ENCODE results near the gene GMCL2.

The GMCL2 gene

GRCh38 chr5:178228609-178229008 is 41.4 kb upstream of the GMCL2 start:
- TF ChIP-seq, protein P1, sequence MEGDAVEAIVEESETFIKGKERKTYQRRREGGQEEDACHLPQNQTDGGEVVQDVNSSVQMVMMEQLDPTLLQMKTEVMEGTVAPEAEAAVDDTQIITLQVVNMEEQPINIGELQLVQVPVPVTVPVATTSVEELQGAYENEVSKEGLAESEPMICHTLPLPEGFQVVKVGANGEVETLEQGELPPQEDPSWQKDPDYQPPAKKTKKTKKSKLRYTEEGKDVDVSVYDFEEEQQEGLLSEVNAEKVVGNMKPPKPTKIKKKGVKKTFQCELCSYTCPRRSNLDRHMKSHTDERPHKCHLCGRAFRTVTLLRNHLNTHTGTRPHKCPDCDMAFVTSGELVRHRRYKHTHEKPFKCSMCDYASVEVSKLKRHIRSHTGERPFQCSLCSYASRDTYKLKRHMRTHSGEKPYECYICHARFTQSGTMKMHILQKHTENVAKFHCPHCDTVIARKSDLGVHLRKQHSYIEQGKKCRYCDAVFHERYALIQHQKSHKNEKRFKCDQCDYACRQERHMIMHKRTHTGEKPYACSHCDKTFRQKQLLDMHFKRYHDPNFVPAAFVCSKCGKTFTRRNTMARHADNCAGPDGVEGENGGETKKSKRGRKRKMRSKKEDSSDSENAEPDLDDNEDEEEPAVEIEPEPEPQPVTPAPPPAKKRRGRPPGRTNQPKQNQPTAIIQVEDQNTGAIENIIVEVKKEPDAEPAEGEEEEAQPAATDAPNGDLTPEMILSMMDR (conservative IDR thresholded peaks at IDR 0.05; ENCODE audit: control insufficient read depth, insufficient read depth, low read depth, low read length), result no peak
- H3K4me3 ChIP-seq (ENCODE audit: control insufficient read depth, low read depth, low read length), result no peak overlapping the region
- DNase-seq (ENCODE audit: low read depth), result no peak

DNA sequence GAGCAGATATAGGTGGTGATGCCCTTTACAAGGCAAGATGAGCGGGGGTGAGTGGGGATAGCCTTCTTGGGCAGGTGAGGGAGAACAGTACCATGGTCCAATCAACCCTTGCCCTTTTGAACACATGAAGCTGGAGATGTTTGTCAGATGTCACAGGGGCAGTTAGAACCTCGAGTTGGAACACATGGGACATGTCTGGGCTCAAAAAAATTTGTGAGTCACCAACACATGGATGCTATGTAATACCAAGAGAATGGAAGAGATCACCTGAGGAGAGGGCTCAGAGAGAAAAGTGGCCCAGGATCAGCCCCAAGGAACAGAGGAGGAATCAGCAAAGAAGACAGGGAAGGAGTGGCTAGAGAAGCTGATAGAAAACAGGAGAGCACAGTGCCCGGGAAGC is 40.8 kb upstream of the GMCL2 start:
- no peak overlapping the region for H3K4me3 ChIP-seq (ENCODE audit: control insufficient read depth, low read depth, low read length)
- peak; percentile 47 for DNase-seq (ENCODE audit: low read depth)
- TF ChIP-seq, protein P1 (conservative IDR thresholded peaks at IDR 0.05; ENCODE audit: control insufficient read depth, insufficient read depth, low read depth, low read length), result no peak

DNA sequence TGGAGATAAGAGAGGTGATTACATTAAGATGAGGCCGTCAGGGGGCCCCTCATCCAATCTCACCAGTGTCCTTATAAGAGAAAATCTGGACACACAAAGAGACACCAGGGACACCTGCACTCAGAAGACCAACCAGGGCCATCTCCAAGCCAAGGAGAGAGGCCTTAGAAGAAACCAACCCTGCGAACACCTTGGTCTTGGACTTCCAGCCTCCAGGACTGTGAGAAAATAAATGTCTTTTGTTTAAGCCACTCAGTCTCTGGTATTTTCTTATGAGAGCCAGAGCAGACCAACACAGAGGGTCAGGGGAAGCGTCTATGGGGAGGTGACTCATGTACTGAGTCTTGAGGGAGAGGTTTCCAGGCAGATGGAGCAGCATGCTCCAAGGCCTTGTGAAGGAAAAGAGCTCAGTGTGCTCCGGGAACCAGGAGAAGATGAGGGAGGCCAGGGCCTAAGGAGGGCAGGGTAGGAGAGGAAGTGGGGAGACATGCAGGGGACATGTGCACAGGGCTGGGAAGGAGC is 40.0 kb upstream of the GMCL2 start:
- peak; percentile 83 for DNase-seq (ENCODE audit: low read depth)
- TF ChIP-seq, protein P1 (conservative IDR thresholded peaks at IDR 0.05; ENCODE audit: control insufficient read depth, insufficient read depth, low read depth, low read length), result no peak
- H3K4me3 ChIP-seq (ENCODE audit: control insufficient read depth, low read depth, low read length), result no peak overlapping the region

DNA sequence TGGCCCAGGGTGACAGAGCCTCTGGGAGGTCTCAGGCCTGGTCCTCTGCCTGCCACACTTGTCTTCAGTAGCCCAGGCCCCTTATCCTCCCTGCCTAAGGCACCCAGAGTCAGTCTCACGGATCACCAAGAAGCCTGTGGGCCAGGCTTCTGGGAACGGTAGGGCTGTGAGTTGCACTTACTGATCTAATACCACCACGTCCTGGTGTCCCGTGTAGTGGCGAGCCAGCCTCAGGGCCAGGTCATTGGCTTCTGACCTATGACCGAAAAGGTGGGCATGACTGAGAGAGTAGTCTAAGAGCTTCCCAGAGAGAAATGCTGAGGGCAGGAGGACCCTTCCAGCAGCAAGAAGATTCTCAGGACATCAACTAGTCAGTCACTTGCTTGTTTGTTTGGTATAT is 38.0 kb upstream of the GMCL2 start:
- DNase-seq (ENCODE audit: low read depth), result no peak
- TF ChIP-seq, protein P1 (conservative IDR thresholded peaks at IDR 0.05; ENCODE audit: control insufficient read depth, insufficient read depth, low read depth, low read length), result no peak
- no peak overlapping the region for H3K4me3 ChIP-seq (ENCODE audit: control insufficient read depth, low read depth, low read length)

DNA sequence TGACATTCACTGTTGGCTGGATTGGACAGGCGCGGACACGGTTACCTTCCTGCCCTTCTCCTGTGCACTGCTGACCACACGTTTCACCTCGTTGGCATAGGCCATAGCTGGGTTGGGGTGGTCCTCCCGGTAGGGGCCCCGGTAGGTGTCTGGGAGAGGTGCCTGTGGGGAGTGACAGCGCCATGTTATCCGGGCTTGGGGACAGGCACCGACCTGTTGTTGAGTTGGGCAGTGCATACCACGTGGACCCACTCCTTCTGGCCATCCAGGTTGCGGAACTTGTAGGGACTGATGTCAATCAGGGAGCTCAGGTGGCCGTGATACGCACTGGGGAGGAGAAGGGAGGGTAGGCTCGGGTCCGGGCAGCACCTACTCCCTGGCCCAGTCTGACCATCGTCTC is 37.2 kb upstream of the GMCL2 start:
- no peak for DNase-seq (ENCODE audit: low read depth)
- TF ChIP-seq, protein P1 (conservative IDR thresholded peaks at IDR 0.05; ENCODE audit: control insufficient read depth, insufficient read depth, low read depth, low read length), result no peak
- no peak overlapping the region for H3K4me3 ChIP-seq (ENCODE audit: control insufficient read depth, low read depth, low read length)

DNA sequence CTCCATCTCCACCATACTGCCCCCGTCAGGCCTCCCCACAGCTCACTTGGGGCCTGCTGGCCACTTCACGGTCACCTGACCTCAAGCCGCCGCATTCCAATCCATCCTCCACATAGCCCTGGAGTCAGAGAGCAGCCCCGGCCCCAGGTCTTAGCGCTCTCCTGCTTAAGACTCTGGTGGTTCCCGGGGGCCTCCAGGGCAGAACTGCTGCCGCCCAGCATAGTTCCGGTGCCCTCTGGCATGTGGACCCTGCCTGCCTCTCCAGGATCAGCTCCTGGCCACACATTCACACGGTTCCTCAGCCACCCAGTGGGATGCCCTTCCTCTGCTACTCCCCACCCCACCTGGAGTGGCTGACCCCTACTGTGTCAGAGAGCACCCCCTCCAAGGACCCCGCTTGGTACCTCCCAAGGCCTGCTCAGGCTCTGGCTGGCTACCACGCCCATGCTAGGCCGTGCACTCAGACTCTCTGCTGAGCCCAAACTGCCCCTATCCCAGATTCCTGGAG is 36.7 kb upstream of the GMCL2 start:
- no peak overlapping the region for H3K4me3 ChIP-seq (ENCODE audit: control insufficient read depth, low read depth, low read length)
- TF ChIP-seq, protein P1 (conservative IDR thresholded peaks at IDR 0.05; ENCODE audit: control insufficient read depth, insufficient read depth, low read depth, low read length), result no peak
- DNase-seq (ENCODE audit: low read depth), result no peak
